Thyroid gland (tissue), 4 donors: ENCODE data around the gene FAM20C.

ENCODE experiments used
- POLR2A ChIP-seq, 2 donors: fragments of 450-650 bp; IDR thresholded peaks; one replicate each; pipeline ENCODE4 v1.6.1; 2017; ENCODE audit warnings: antibody characterized with exemption in 2 of 2, mild to moderate bottlenecking in 2 of 2, moderate library complexity in 1 of 2
- TF ChIP-seq, protein P1 (sequence below), 6 experiments: fragments of 200-600 bp in 3 of 6; fragments of 450-650 bp in 3 of 6; sonication (generic) in 3 of 6; IDR thresholded peaks; one replicate each; pipeline ENCODE4 v1.5.1; 2016 to 2019; ENCODE audit warnings: antibody characterized with exemption in 6 of 6, mild to moderate bottlenecking in 2 of 6, inconsistent platforms in 1 of 6, moderate library complexity in 1 of 6

DNA sequence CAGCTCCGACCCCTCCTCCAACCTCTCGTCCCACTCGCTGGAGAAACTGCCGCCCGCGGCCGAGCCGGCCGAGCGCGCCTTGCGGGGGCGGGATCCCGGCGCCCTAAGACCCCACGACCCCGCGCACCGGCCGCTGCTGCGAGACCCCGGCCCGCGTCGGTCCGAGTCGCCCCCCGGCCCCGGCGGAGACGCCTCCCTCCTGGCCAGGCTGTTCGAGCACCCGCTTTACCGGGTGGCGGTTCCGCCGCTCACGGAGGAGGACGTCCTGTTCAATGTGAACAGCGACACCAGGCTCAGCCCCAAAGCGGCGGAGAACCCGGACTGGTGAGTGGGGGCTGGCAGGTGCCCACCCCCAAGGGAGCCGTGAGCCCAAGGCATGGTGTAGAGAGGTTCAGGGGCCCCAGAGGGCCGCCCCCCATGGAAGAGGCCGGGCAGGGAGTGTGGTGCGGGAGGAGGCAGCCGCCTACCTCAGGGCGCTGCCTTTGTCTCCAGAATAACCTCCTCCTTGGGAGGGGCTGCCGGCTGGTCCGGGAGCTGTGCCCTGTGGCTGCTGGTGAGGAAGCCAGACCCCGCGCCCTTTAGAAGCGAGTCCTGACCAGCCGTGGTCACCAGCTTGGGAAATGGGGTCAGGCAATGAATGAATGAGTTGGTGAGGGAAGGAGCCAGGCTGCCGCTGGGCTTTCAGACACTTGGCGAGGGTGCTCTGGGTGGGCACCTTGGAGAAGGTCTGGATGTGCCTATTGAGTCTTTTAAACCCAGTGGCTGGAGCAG is 1.3 kb downstream of the FAM20C start:
- no peak for TF ChIP-seq POLR2A (IDR thresholded peaks at IDR 0.05)
- TF ChIP-seq, protein P1, sequence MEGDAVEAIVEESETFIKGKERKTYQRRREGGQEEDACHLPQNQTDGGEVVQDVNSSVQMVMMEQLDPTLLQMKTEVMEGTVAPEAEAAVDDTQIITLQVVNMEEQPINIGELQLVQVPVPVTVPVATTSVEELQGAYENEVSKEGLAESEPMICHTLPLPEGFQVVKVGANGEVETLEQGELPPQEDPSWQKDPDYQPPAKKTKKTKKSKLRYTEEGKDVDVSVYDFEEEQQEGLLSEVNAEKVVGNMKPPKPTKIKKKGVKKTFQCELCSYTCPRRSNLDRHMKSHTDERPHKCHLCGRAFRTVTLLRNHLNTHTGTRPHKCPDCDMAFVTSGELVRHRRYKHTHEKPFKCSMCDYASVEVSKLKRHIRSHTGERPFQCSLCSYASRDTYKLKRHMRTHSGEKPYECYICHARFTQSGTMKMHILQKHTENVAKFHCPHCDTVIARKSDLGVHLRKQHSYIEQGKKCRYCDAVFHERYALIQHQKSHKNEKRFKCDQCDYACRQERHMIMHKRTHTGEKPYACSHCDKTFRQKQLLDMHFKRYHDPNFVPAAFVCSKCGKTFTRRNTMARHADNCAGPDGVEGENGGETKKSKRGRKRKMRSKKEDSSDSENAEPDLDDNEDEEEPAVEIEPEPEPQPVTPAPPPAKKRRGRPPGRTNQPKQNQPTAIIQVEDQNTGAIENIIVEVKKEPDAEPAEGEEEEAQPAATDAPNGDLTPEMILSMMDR (IDR thresholded peaks at IDR 0.05): no peak
